K562 (cell line): Measurements from ENCODE around the gene FUCA1. TPM values are rescaled to one million over a fixed set of nuclear protein-coding genes. Genes with fewer than 3 reads are reported as not detected.

Experiments used
- CREBBP ChIP-seq: IDR thresholded peaks from one replicate; pipeline ENCODE4 v1.6.1; 2012; ENCODE audit warnings: low read depth, mild to moderate bottlenecking, control low read depth, inconsistent platforms, low read length
- ELF4 ChIP-seq: fragments of 450-650 bp; formaldehyde crosslinking; IDR thresholded peaks from 2 replicates; pipeline ENCODE4 v1.4.0; 2022; ENCODE audit warnings: missing genetic modification characterization
- ERF ChIP-seq: fragments of 450-650 bp; formaldehyde crosslinking; IDR thresholded peaks from 2 replicates; pipeline ENCODE4 v1.4.0; 2020; ENCODE audit warnings: mild to moderate bottlenecking, mixed read lengths
- FOS ChIP-seq: IDR thresholded peaks from 3 replicates; pipeline ENCODE4 v1.6.1; 2011; ENCODE audit not compliant: insufficient read length; ENCODE audit errors: extremely low read depth
- MTA1 ChIP-seq: fragments of 450-650 bp; IDR thresholded peaks from 2 replicates; pipeline ENCODE4 v1.6.1; 2017; ENCODE audit warnings: borderline replicate concordance
- MTA3 ChIP-seq: fragments of 450-650 bp; formaldehyde crosslinking; IDR thresholded peaks from 2 replicates; pipeline ENCODE4 v1.6.1; 2017; ENCODE audit warnings: mild to moderate bottlenecking, borderline replicate concordance
- MYBL2 ChIP-seq, 2 experiments: fragments of 450-650 bp in 1 of 2; sonication (generic) in 1 of 2; formaldehyde crosslinking in 1 of 2; IDR thresholded peaks; 2 replicates each; pipeline versions ENCODE4 v1.6.1 to v1.8.1; 2017 to 2022; ENCODE audit warnings: borderline replicate concordance in 1 of 2, inconsistent platforms in 1 of 2, low read depth in 1 of 2, mild to moderate bottlenecking in 1 of 2, missing genetic modification reagents in 1 of 2, moderate library complexity in 1 of 2
- NFIX ChIP-seq: fragments of 250-450 bp; sonication (Bioruptor Pico); IDR thresholded peaks from 2 replicates; pipeline ENCODE4 v1.4.0; 2020; ENCODE audit warnings: low read depth, mild to moderate bottlenecking, moderate library complexity
- NUFIP1 ChIP-seq: fragments of 450-650 bp; IDR thresholded peaks from 2 replicates; pipeline ENCODE4 v1.6.1; 2018; ENCODE audit not compliant: partially characterized antibody
- POLR2G ChIP-seq: fragments of 200-400 bp; formaldehyde crosslinking; IDR thresholded peaks from 2 replicates; pipeline ENCODE4 v1.6.1; 2017; ENCODE audit warnings: low read depth, mild to moderate bottlenecking, antibody characterized with exemption, low read length, moderate library complexity
- SRF ChIP-seq, 2 experiments: fragments of 250-450, 450-650 bp in 1 of 2; sonication (Bioruptor Pico) in 1 of 2; sonication (generic) in 1 of 2; formaldehyde crosslinking; IDR thresholded peaks; 2 replicates each; pipeline versions ENCODE4 v1.5.0 to v1.5.1; 2020 to 2022; ENCODE audit warnings: mild to moderate bottlenecking in 1 of 2, missing genetic modification reagents in 1 of 2
- TGIF2 ChIP-seq: sonication (generic); formaldehyde crosslinking; IDR thresholded peaks from 2 replicates; pipeline ENCODE4 v1.8.1; 2022; ENCODE audit warnings: mild to moderate bottlenecking, missing genetic modification reagents, moderate library complexity
- TSC22D4 ChIP-seq: fragments of 450-650 bp; IDR thresholded peaks from 2 replicates; pipeline ENCODE4 v1.6.1; 2016; ENCODE audit warnings: missing genetic modification characterization, missing biosample characterization, control low read depth
- XRCC3 ChIP-seq: fragments of 450-650 bp; IDR thresholded peaks from 2 replicates; pipeline ENCODE4 v1.6.1; 2017; ENCODE audit warnings: mild to moderate bottlenecking, moderate library complexity
- ZBTB7A ChIP-seq: IDR thresholded peaks from 2 replicates; pipeline ENCODE4 v1.6.1; 2011; ENCODE audit warnings: low read depth, mild to moderate bottlenecking, low read length, moderate library complexity, borderline replicate concordance; ENCODE audit not compliant: control insufficient read depth
- ZNF175 ChIP-seq: fragments of 200-800 bp; sonication (Bioruptor generic); IDR thresholded peaks from 2 replicates; pipeline ENCODE4 v1.6.1; 2016; ENCODE audit warnings: low read depth, mild to moderate bottlenecking, missing genetic modification characterization, missing compliant biosample characterization
- ZNF316 ChIP-seq: fragments of 450-650 bp; IDR thresholded peaks from 2 replicates; pipeline ENCODE4 v1.6.1; 2016
- ZNF384 ChIP-seq: IDR thresholded peaks from 2 replicates; pipeline ENCODE4 v1.6.1; 2012; ENCODE audit warnings: low read depth, low read length, improper control_type of control experiment
- ZNF507 ChIP-seq: conservative IDR thresholded peaks from 2 replicates; pipeline ENCODE4 v1.6.1; 2017; ENCODE audit warnings: missing genetic modification characterization, missing compliant biosample characterization
- ZNF644 ChIP-seq: fragments of 200-800 bp; sonication (Bioruptor generic); IDR thresholded peaks from 2 replicates; pipeline ENCODE4 v1.6.1; 2016; ENCODE audit warnings: low read depth, missing genetic modification characterization, missing compliant biosample characterization
- ZNF79 ChIP-seq: fragments of 250-450 bp; sonication (Bioruptor Pico); IDR thresholded peaks from 2 replicates; pipeline ENCODE4 v1.4.0; 2020; ENCODE audit warnings: low read depth, mild to moderate bottlenecking, moderate library complexity
- ZSCAN32 ChIP-seq: fragments of 450-650 bp; formaldehyde crosslinking; IDR thresholded peaks from 2 replicates; pipeline ENCODE4 v1.4.0; 2020; ENCODE audit warnings: mild to moderate bottlenecking, moderate library complexity
- polyA plus RNA-seq, 8 experiments: library from polyadenylated mRNA; depleted of rRNA in 4 of 8; stranded (reverse) in 5 of 8; unstranded in 3 of 8; fragments of >200 nt; fragmentation: Nextera tagmentation in 2 of 8; fragmentation: Illumina TruSeq in 1 of 8; extraction: Ambion mirVana in 2 of 8; extraction: Trizol in 1 of 8; gene quantifications; 2 replicates each; pipeline versions ENCODE4 v1.2.1 to v1.2.3, GENCODE V29; 2011 to 2014; ENCODE audit warnings: inconsistent platforms in 1 of 8, missing spikeins in 1 of 8
- total RNA-seq, 7 experiments: library from RNA; depleted of rRNA in 6 of 7; stranded (reverse); fragments of >200 nt in 6 of 7; fragmentation: Illumina TruSeq in 2 of 7; extraction: Trizol in 2 of 7; gene quantifications; 2 replicates each; pipeline versions ENCODE4 v1.2.1 to v1.2.3, GENCODE V29; 2011 to 2021; ENCODE audit warnings: low replicate concordance in 1 of 7
- TF ChIP-seq, protein P1 (sequence below): fragments of 450-650 bp; formaldehyde crosslinking; IDR thresholded peaks from 2 replicates; pipeline ENCODE4 v1.4.0; 2020; ENCODE audit warnings: mild to moderate bottlenecking
- TF ChIP-seq, protein P2 (sequence below): sonication (generic); formaldehyde crosslinking; IDR thresholded peaks from 2 replicates; pipeline ENCODE4 v1.8.0; 2022; ENCODE audit warnings: mild to moderate bottlenecking, missing genetic modification reagents, borderline replicate concordance
- TF ChIP-seq, protein P3 (sequence below), 2 experiments: IDR thresholded peaks; 2 replicates each; pipeline ENCODE4 v1.6.1; 2011; ENCODE audit warnings: borderline replicate concordance in 1 of 2, control low read depth in 1 of 2, low read depth in 1 of 2, low read length in 1 of 2, mild to moderate bottlenecking in 1 of 2, mixed read lengths in 1 of 2, moderate library complexity in 1 of 2; ENCODE audit not compliant: insufficient read depth in 1 of 2, insufficient read length in 1 of 2, poor library complexity in 1 of 2, severe bottlenecking in 1 of 2; ENCODE audit errors: extremely low read depth in 1 of 2

Gene FUCA1
- total and polyA plus RNA-seq, 9 of the 15 experiments (the other 6 are each of a cell fraction or from before 2014, with no cell fraction given), result 7.0 to 20.5 (median 13.5) TPM

- TF ChIP-seq TGIF2 (CRISPR knock-in tag) (no peak), FOS (no peak), ZBTB7A (peak; percentile 98), ZNF175 (CRISPR knock-in tag) (0 out of 2 replicates have a peak, but pooled peaks have one; percentile 49), NFIX (CRISPR knock-in tag) (no peak), MTA3 (peak; percentile 83), XRCC3 (no peak), MTA1 (no peak), ZNF644 (tag) (peak; percentile 46; the same call in 1 of the 2 replicates), ZNF507 (tag) (no peak), SRF (CRISPR knock-in tag; IDR thresholded peaks at IDR 0.05) (peak in 1 of 2 experiments; percentile 37; a peak in 2 of 4 replicates), ZNF384 (peak; percentile 3; the same call in 1 of the 2 replicates), ZSCAN32 (CRISPR knock-in tag) (no peak), TSC22D4 (tag) (no peak), ELF4 (CRISPR knock-in tag) (no peak), POLR2G (peak; percentile 98), ZNF79 (CRISPR knock-in tag) (no peak), MYBL2 (IDR thresholded peaks at IDR 0.05; ENCODE audit: low read depth) (no peak), MYBL2 (CRISPR knock-in tag; IDR thresholded peaks at IDR 0.05; ENCODE audit: borderline replicate concordance) (no peak), CREBBP (no peak), ERF (CRISPR knock-in tag) (no peak), NUFIP1 (no peak), ZNF316 (0 out of 2 replicates have a peak, but pooled peaks have one; percentile 15)
- TF ChIP-seq, protein P1, sequence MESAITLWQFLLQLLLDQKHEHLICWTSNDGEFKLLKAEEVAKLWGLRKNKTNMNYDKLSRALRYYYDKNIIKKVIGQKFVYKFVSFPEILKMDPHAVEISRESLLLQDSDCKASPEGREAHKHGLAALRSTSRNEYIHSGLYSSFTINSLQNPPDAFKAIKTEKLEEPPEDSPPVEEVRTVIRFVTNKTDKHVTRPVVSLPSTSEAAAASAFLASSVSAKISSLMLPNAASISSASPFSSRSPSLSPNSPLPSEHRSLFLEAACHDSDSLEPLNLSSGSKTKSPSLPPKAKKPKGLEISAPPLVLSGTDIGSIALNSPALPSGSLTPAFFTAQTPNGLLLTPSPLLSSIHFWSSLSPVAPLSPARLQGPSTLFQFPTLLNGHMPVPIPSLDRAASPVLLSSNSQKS (CRISPR knock-in tag), result no peak
- TF ChIP-seq, protein P2, sequence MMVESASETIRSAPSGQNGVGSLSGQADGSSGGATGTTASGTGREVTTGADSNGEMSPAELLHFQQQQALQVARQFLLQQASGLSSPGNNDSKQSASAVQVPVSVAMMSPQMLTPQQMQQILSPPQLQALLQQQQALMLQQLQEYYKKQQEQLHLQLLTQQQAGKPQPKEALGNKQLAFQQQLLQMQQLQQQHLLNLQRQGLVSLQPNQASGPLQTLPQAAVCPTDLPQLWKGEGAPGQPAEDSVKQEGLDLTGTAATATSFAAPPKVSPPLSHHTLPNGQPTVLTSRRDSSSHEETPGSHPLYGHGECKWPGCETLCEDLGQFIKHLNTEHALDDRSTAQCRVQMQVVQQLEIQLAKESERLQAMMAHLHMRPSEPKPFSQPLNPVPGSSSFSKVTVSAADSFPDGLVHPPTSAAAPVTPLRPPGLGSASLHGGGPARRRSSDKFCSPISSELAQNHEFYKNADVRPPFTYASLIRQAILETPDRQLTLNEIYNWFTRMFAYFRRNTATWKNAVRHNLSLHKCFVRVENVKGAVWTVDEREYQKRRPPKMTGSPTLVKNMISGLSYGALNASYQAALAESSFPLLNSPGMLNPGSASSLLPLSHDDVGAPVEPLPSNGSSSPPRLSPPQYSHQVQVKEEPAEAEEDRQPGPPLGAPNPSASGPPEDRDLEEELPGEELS (CRISPR knock-in tag), result no peak
- TF ChIP-seq, protein P3, sequence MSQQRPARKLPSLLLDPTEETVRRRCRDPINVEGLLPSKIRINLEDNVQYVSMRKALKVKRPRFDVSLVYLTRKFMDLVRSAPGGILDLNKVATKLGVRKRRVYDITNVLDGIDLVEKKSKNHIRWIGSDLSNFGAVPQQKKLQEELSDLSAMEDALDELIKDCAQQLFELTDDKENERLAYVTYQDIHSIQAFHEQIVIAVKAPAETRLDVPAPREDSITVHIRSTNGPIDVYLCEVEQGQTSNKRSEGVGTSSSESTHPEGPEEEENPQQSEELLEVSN (IDR thresholded peaks at IDR 0.05; ENCODE audit: borderline replicate concordance in 1 of 2, extremely low read depth in 1 of 2, insufficient read depth in 1 of 2, insufficient read length in 1 of 2, low read depth in 1 of 2, low read length in 1 of 2, poor library complexity in 1 of 2, severe bottlenecking in 1 of 2), result peak; percentile 23 to 55
Observed at GRCh38 chr1:23825076-23825761, 42.9 kb downstream of the FUCA1 start, which contains the start of gene HMGCL (continued).
